Measurements from ENCODE around the gene SRL.

DNA sequence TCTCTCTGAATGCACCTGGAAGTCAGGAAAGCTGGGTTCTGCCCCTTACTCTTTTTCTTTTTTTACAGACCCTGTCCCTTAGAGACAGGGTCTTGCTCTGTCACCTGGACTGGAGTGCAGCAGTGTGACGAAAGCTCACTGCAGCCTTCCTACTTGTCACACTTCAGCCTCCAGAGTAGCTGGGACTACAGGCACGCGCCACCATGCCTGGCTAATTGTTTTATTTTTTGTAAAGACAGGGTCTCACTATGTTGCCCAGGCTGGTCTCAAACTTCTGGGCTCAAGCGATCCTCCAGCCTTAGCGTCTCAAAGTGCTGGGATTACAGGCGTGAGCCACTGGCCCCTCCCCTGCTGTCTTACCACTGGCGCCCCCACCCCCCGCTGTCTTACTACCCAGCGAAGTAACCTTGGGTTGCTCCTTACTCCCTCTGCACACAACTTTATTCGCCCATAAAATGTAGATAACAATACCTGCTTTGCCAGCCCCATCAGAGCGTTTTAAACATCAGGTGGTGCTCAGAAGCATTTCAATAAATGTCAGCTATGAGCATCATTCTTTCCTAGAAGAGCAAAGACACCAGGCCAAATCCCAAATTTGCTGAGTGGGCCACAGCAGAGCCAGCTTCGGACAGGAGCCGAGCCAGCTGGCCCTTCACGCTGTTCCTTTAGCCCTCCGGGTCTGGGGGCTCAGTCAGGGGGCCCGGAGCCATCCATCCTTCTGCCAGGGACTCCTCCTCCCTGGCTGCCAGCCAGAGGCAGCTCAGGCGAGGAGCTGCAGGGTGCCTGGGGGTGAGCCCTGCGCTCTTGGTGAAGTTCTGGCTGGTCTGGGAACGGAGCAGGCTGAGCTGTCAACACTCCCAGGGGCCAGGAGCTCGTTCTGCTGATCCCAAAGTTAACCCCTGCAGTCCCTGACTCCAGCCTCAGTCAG is 24.4 kb downstream of the SRL start:
- TF ChIP-seq POLR2AphosphoS5 (IDR thresholded peaks at IDR 0.05; ENCODE audit: low read depth) = no peak
- TF ChIP-seq, protein P1, sequence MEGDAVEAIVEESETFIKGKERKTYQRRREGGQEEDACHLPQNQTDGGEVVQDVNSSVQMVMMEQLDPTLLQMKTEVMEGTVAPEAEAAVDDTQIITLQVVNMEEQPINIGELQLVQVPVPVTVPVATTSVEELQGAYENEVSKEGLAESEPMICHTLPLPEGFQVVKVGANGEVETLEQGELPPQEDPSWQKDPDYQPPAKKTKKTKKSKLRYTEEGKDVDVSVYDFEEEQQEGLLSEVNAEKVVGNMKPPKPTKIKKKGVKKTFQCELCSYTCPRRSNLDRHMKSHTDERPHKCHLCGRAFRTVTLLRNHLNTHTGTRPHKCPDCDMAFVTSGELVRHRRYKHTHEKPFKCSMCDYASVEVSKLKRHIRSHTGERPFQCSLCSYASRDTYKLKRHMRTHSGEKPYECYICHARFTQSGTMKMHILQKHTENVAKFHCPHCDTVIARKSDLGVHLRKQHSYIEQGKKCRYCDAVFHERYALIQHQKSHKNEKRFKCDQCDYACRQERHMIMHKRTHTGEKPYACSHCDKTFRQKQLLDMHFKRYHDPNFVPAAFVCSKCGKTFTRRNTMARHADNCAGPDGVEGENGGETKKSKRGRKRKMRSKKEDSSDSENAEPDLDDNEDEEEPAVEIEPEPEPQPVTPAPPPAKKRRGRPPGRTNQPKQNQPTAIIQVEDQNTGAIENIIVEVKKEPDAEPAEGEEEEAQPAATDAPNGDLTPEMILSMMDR (IDR thresholded peaks at IDR 0.05; ENCODE audit: insufficient read depth, low read length) = no peak
- no peak for TF ChIP-seq GABPA (IDR thresholded peaks at IDR 0.05; ENCODE audit: low read depth)
- TF ChIP-seq, protein P2, sequence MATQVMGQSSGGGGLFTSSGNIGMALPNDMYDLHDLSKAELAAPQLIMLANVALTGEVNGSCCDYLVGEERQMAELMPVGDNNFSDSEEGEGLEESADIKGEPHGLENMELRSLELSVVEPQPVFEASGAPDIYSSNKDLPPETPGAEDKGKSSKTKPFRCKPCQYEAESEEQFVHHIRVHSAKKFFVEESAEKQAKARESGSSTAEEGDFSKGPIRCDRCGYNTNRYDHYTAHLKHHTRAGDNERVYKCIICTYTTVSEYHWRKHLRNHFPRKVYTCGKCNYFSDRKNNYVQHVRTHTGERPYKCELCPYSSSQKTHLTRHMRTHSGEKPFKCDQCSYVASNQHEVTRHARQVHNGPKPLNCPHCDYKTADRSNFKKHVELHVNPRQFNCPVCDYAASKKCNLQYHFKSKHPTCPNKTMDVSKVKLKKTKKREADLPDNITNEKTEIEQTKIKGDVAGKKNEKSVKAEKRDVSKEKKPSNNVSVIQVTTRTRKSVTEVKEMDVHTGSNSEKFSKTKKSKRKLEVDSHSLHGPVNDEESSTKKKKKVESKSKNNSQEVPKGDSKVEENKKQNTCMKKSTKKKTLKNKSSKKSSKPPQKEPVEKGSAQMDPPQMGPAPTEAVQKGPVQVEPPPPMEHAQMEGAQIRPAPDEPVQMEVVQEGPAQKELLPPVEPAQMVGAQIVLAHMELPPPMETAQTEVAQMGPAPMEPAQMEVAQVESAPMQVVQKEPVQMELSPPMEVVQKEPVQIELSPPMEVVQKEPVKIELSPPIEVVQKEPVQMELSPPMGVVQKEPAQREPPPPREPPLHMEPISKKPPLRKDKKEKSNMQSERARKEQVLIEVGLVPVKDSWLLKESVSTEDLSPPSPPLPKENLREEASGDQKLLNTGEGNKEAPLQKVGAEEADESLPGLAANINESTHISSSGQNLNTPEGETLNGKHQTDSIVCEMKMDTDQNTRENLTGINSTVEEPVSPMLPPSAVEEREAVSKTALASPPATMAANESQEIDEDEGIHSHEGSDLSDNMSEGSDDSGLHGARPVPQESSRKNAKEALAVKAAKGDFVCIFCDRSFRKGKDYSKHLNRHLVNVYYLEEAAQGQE (IDR thresholded peaks at IDR 0.05; ENCODE audit: insufficient replicate concordance, low read depth) = no peak
